SK-N-SH (cell line): ENCODE results near the gene OPN3. TPM values are rescaled to one million over a fixed set of nuclear protein-coding genes. Genes with fewer than 3 reads are reported as not detected.

Experiments
- CTCF ChIA-PET: fragments of 300-600, 350-600 bp; formaldehyde crosslinking; extraction: SDS; loops from one replicate; lab custom pipeline; 2021; lab: Yijun Ruan, JAX
- POLR2A ChIA-PET: fragments of 350-600 bp; sonication (Branson Sonifier 250); formaldehyde crosslinking; extraction: SDS; loops from one replicate; lab custom pipeline; 2020; ENCODE audit warnings: antibody characterized with exemption, inconsistent platforms; lab: Yijun Ruan, JAX
- DNase-seq: peaks from one replicate; pipeline ENCODE4 v3.0.0; 2012
- H2AFZ ChIP-seq: fragments of 200-600 bp; sonication (generic); 2 replicates; pipeline ENCODE4 v1.8.1; 2016; ENCODE audit warnings: antibody characterized with exemption, mild to moderate bottlenecking, low read depth
- H3F3A ChIP-seq: fragments of 200-600 bp; sonication (generic); replicated peaks from 2 replicates; pipeline ENCODE3; 2016; ENCODE audit warnings: antibody characterized with exemption, mild to moderate bottlenecking; ENCODE audit not compliant: insufficient read depth
- H3K27ac ChIP-seq, 2 experiments: fragments of 200-500 bp in 1 of 2; fragments of 200-600 bp in 1 of 2; sonication (Bioruptor generic) in 1 of 2; sonication (generic), shearing (Covaris generic) in 1 of 2; 2 replicates each; pipeline versions ENCODE4 v1.5.1 to v1.6.1; 2014 to 2016; ENCODE audit warnings: low read depth in 2 of 2, inconsistent platforms in 1 of 2, low read length in 1 of 2, mild to moderate bottlenecking in 1 of 2, mixed read lengths in 1 of 2
- H3K27me3 ChIP-seq: fragments of 200-600 bp; sonication (generic), shearing (Covaris generic); 2 replicates; pipeline ENCODE4 v1.6.1; 2016; ENCODE audit warnings: mixed run types; ENCODE audit not compliant: insufficient read depth
- H3K36me3 ChIP-seq, 2 experiments: fragments of 200-500 bp in 1 of 2; fragments of 200-600 bp in 1 of 2; sonication (Bioruptor generic) in 1 of 2; sonication (generic) in 1 of 2; replicated peaks in 1 of 2; 2 replicates each; pipeline versions ENCODE3 to v1.5.1; 2014 to 2016; ENCODE audit warnings: low read length in 1 of 2, mild to moderate bottlenecking in 1 of 2; ENCODE audit not compliant: insufficient read depth in 2 of 2, control insufficient read depth in 1 of 2
- H3K4me1 ChIP-seq, 2 experiments: fragments of 200-500 bp in 1 of 2; fragments of 200-600 bp in 1 of 2; sonication (Bioruptor generic) in 1 of 2; sonication (generic), shearing (Covaris generic) in 1 of 2; 2 replicates each; pipeline versions ENCODE4 v1.5.1 to v1.6.1; 2014 to 2016; ENCODE audit warnings: low read depth in 1 of 2, low read length in 1 of 2, mixed run types in 1 of 2; ENCODE audit not compliant: insufficient read depth in 2 of 2, control insufficient read depth in 1 of 2
- H3K4me2 ChIP-seq: fragments of 200-600 bp; sonication (generic), shearing (Covaris generic); 2 replicates; pipeline ENCODE4 v1.6.1; 2017; ENCODE audit warnings: mixed run types
- H3K4me3 ChIP-seq, 2 experiments: fragments of 200-500 bp in 1 of 2; fragments of 200-600 bp in 1 of 2; sonication (Bioruptor generic) in 1 of 2; sonication (generic), shearing (Covaris generic) in 1 of 2; 2 replicates each; pipeline versions ENCODE4 v1.5.1 to v1.8.1; 2014 to 2016; ENCODE audit warnings: low read depth in 2 of 2, inconsistent platforms in 1 of 2, low read length in 1 of 2, mild to moderate bottlenecking in 1 of 2, mixed read lengths in 1 of 2, moderate library complexity in 1 of 2
- H3K79me2 ChIP-seq: fragments of 200-600 bp; sonication (generic); 2 replicates; pipeline ENCODE4 v1.8.1; 2017; ENCODE audit warnings: mild to moderate bottlenecking; ENCODE audit not compliant: insufficient read depth
- H3K9ac ChIP-seq: fragments of 200-600 bp; sonication (generic); 2 replicates; pipeline ENCODE4 v1.6.1; 2017; ENCODE audit warnings: mixed run types
- H3K9me2 ChIP-seq: fragments of 200-600 bp; sonication (generic); 2 replicates; pipeline ENCODE4 v1.6.1; 2017; ENCODE audit warnings: mixed run types
- H3K9me3 ChIP-seq: fragments of 200-600 bp; sonication (generic); 2 replicates; pipeline ENCODE4 v1.6.1; 2017; ENCODE audit warnings: mixed run types, mild to moderate bottlenecking, moderate library complexity
- H4K20me1 ChIP-seq: fragments of 200-600 bp; sonication (generic); 2 replicates; pipeline ENCODE4 v1.6.1; 2017; ENCODE audit warnings: mild to moderate bottlenecking, mixed run types; ENCODE audit not compliant: insufficient read depth
- ELF1 ChIP-seq: IDR thresholded peaks from 2 replicates; pipeline ENCODE4 v1.4.0; 2012
- EP300 ChIP-seq, 2 experiments: IDR thresholded peaks; 2 replicates each; pipeline versions ENCODE4 v1.4.0 to v1.6.1; 2012; ENCODE audit warnings: borderline replicate concordance in 1 of 2, low read depth in 1 of 2, low read length in 1 of 2
- FOSL2 ChIP-seq: IDR thresholded peaks from 2 replicates; pipeline ENCODE4 v1.4.0; 2012; ENCODE audit warnings: low read depth, mild to moderate bottlenecking, moderate library complexity, borderline replicate concordance
- FOXJ3 ChIP-seq: sonication (generic); formaldehyde crosslinking; IDR thresholded peaks from 2 replicates; pipeline ENCODE4 v1.5.1; 2020; ENCODE audit warnings: mild to moderate bottlenecking, missing genetic modification reagents
- GATA2 ChIP-seq: sonication (generic); formaldehyde crosslinking; IDR thresholded peaks from 2 replicates; pipeline ENCODE4 v1.5.0; 2020; ENCODE audit warnings: mild to moderate bottlenecking, missing genetic modification reagents
- JUND ChIP-seq: IDR thresholded peaks from 2 replicates; pipeline ENCODE4 v1.4.0; 2012
- MXI1 ChIP-seq: IDR thresholded peaks from 2 replicates; pipeline ENCODE4 v1.6.1; 2012; ENCODE audit warnings: mild to moderate bottlenecking, low read depth, low read length, improper control_type of control experiment
- NRF1 ChIP-seq: IDR thresholded peaks from 2 replicates; pipeline ENCODE4 v1.6.1; 2012; ENCODE audit warnings: low read depth, mild to moderate bottlenecking, low read length
- RAD21 ChIP-seq: IDR thresholded peaks from 2 replicates; pipeline ENCODE4 v1.6.1; 2012; ENCODE audit warnings: mild to moderate bottlenecking, low read length
- RCOR1 ChIP-seq: fragments of 150-350 bp; IDR thresholded peaks from 2 replicates; pipeline ENCODE4 v1.6.1; 2017; ENCODE audit warnings: antibody characterized with exemption, low read length
- SMC3 ChIP-seq: IDR thresholded peaks from 2 replicates; pipeline ENCODE4 v1.6.1; 2012; ENCODE audit warnings: low read depth, low read length, improper control_type of control experiment
- TAF1 ChIP-seq: IDR thresholded peaks from 2 replicates; pipeline ENCODE4 v1.6.1; 2012; ENCODE audit warnings: low read depth, mild to moderate bottlenecking, low read length, moderate library complexity, borderline replicate concordance
- TCF12 ChIP-seq: IDR thresholded peaks from 2 replicates; pipeline ENCODE4 v1.4.0; 2012
- TEAD4 ChIP-seq: IDR thresholded peaks from 2 replicates; pipeline ENCODE4 v1.4.0; 2012; ENCODE audit warnings: mild to moderate bottlenecking, borderline replicate concordance; ENCODE audit not compliant: insufficient read depth
- WGBS: methylation state at CpG from one replicate; pipeline ENCODE4 v1.1.6; 2017; ENCODE audit warnings: low lambda C conversion rate; 5-methylcytosine and 5-hydroxymethylcytosine counted together
- polyA plus RNA-seq, 3 experiments: library from polyadenylated mRNA; depleted of rRNA; stranded (reverse); fragments of >200 nt; gene quantifications; 2 replicates each; pipeline ENCODE4 v1.2.3, GENCODE V29; 2012
- TF ChIP-seq, protein P1 (sequence below): fragments of 150-350 bp; IDR thresholded peaks from 2 replicates; pipeline ENCODE4 v1.6.1; 2017; ENCODE audit warnings: antibody characterized with exemption, low read length, low read depth, borderline replicate concordance
- TF ChIP-seq, protein P2 (sequence below): fragments of 200-600 bp; sonication (generic); IDR thresholded peaks from 2 replicates; pipeline ENCODE4 v1.6.1; 2017; ENCODE audit warnings: antibody characterized with exemption, mild to moderate bottlenecking, moderate library complexity
- TF ChIP-seq, protein P3 (sequence below): IDR thresholded peaks from 2 replicates; pipeline ENCODE4 v1.4.0; 2012; ENCODE audit warnings: low read depth
- TF ChIP-seq, protein P4 (sequence below): IDR thresholded peaks from 2 replicates; pipeline ENCODE4 v1.6.1; 2012; ENCODE audit warnings: mild to moderate bottlenecking, low read depth, low read length, moderate library complexity

The OPN3 gene
- polyA plus RNA-seq, 1 of the 3 experiments (the other 2 are of a cell fraction): 7.8 TPM

DNA sequence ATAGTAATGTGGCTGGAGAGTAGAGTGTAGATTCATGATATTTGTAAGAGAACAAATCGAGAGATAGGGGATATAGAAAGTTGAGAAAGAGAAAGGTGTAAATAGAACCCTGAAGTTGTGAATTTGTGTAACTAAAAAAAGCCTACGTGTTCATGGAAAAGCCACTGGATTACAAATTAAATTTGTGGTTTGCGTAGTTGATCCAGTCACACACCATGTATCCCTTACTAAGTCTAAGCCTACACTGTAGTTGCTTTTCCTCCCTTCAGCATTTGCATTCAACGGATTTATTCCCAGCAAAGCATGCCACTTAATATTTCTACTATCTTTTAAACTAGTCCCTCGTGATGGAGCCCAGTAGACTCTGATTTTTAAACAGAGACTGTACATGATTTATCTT, 83.1 kb downstream of the OPN3 start:
- CTCF ChIA-PET: no interaction called here
- Histone ChIP-seq H3K4me1 (no peaks in the 10 kb centered on the region), H3K27me3 (no peaks in the 10 kb centered on the region), H3K27ac (no peak overlapping the region), H3K9me3 (no peaks in the 10 kb centered on the region), H4K20me1 (no peaks in the 10 kb centered on the region), H3K79me2 (no peaks in the 10 kb centered on the region), H3K4me3 (no peak overlapping the region), H3K4me2 (no peak overlapping the region), H3K36me3 (no peaks in the 10 kb centered on the region), H3F3A (no peaks in the 10 kb centered on the region), H3K9me2 (no peaks in the 10 kb centered on the region), H3K9ac (no peak overlapping the region), H2AFZ (no peak overlapping the region)
- no peak for DNase-seq
- POLR2A ChIA-PET: no interaction called here
- TF ChIP-seq JUND: no peak
- no peak for TF ChIP-seq EP300 (IDR thresholded peaks at IDR 0.05; ENCODE audit: borderline replicate concordance in 1 of 2, low read depth in 1 of 2, low read length in 1 of 2)
- TF ChIP-seq TCF12: no peak
- TF ChIP-seq, protein P1, sequence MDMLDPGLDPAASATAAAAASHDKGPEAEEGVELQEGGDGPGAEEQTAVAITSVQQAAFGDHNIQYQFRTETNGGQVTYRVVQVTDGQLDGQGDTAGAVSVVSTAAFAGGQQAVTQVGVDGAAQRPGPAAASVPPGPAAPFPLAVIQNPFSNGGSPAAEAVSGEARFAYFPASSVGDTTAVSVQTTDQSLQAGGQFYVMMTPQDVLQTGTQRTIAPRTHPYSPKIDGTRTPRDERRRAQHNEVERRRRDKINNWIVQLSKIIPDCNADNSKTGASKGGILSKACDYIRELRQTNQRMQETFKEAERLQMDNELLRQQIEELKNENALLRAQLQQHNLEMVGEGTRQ: no peak
- no peak for TF ChIP-seq GATA2
- TF ChIP-seq ELF1: no peak
- TF ChIP-seq MXI1: no peak
- TF ChIP-seq TEAD4: no peak
- TF ChIP-seq FOSL2: no peak
- no peak for TF ChIP-seq RAD21
- no peak for TF ChIP-seq TAF1
- TF ChIP-seq, protein P2, sequence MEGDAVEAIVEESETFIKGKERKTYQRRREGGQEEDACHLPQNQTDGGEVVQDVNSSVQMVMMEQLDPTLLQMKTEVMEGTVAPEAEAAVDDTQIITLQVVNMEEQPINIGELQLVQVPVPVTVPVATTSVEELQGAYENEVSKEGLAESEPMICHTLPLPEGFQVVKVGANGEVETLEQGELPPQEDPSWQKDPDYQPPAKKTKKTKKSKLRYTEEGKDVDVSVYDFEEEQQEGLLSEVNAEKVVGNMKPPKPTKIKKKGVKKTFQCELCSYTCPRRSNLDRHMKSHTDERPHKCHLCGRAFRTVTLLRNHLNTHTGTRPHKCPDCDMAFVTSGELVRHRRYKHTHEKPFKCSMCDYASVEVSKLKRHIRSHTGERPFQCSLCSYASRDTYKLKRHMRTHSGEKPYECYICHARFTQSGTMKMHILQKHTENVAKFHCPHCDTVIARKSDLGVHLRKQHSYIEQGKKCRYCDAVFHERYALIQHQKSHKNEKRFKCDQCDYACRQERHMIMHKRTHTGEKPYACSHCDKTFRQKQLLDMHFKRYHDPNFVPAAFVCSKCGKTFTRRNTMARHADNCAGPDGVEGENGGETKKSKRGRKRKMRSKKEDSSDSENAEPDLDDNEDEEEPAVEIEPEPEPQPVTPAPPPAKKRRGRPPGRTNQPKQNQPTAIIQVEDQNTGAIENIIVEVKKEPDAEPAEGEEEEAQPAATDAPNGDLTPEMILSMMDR: no peak
- TF ChIP-seq SMC3: no peak
- TF ChIP-seq, protein P3, sequence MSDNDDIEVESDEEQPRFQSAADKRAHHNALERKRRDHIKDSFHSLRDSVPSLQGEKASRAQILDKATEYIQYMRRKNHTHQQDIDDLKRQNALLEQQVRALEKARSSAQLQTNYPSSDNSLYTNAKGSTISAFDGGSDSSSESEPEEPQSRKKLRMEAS: no peak
- WGBS: 52% methylated on average over 5 of the region's 5 CpGs

DNA sequence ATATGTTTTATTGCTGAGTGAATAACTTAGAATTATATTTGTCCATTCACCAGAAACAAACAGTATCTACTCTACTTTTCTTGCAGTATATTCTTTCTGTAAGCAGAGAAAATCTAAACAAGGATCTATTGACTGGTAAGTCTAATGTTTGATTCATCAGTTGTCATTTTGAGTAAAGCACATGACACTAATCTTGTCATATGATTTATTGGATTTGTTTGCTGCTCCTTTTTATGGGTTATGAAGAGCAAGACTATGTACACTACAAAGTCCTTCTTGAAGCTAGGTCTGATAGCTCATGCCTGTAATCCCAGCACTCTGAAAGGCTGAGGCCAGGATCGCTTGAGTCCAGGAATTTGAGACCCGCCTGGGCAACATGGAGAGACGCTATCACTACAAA, 84.6 kb downstream of the OPN3 start:
- no peak overlapping the region for H3K4me3 ChIP-seq
- ChIA-PET CTCF (interaction anchor here (1.0 kb wide), 1 partner anchor 44 kb away, joined by 3 read pairs; no protein-coding TSS in a partner anchor), POLR2A (no interaction called here)
- no peak overlapping the region for H3K9ac ChIP-seq
- H3K36me3 ChIP-seq: no peaks in the 10 kb centered on the region
- 83% methylated on average over 3 of the region's 3 CpGs for WGBS
- no peaks in the 10 kb centered on the region for H3K9me2 ChIP-seq
- no peaks in the 10 kb centered on the region for H4K20me1 ChIP-seq
- H3K27me3 ChIP-seq: no peaks in the 10 kb centered on the region
- H3K4me2 ChIP-seq: no peak overlapping the region
- no peak overlapping the region for H3K27ac ChIP-seq
- H3K79me2 ChIP-seq: no peaks in the 10 kb centered on the region
- no peaks in the 10 kb centered on the region for H3K9me3 ChIP-seq
- H3K4me1 ChIP-seq: no peaks in the 10 kb centered on the region
- no peak for TF ChIP-seq FOXJ3 (CRISPR knock-in tag)
- TF ChIP-seq, protein P2: no peak
- TF ChIP-seq FOSL2: no peak
- no peak for TF ChIP-seq NRF1
- no peak for TF ChIP-seq RCOR1
- TF ChIP-seq, protein P4, sequence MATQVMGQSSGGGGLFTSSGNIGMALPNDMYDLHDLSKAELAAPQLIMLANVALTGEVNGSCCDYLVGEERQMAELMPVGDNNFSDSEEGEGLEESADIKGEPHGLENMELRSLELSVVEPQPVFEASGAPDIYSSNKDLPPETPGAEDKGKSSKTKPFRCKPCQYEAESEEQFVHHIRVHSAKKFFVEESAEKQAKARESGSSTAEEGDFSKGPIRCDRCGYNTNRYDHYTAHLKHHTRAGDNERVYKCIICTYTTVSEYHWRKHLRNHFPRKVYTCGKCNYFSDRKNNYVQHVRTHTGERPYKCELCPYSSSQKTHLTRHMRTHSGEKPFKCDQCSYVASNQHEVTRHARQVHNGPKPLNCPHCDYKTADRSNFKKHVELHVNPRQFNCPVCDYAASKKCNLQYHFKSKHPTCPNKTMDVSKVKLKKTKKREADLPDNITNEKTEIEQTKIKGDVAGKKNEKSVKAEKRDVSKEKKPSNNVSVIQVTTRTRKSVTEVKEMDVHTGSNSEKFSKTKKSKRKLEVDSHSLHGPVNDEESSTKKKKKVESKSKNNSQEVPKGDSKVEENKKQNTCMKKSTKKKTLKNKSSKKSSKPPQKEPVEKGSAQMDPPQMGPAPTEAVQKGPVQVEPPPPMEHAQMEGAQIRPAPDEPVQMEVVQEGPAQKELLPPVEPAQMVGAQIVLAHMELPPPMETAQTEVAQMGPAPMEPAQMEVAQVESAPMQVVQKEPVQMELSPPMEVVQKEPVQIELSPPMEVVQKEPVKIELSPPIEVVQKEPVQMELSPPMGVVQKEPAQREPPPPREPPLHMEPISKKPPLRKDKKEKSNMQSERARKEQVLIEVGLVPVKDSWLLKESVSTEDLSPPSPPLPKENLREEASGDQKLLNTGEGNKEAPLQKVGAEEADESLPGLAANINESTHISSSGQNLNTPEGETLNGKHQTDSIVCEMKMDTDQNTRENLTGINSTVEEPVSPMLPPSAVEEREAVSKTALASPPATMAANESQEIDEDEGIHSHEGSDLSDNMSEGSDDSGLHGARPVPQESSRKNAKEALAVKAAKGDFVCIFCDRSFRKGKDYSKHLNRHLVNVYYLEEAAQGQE: no peak
- no peak for TF ChIP-seq TEAD4
- no peaks in the 10 kb centered on the region for H3F3A ChIP-seq
- no peak overlapping the region for H2AFZ ChIP-seq
- DNase-seq: no peak
